ENCODE results near the gene SAT1.

Gene SAT1

DNA sequence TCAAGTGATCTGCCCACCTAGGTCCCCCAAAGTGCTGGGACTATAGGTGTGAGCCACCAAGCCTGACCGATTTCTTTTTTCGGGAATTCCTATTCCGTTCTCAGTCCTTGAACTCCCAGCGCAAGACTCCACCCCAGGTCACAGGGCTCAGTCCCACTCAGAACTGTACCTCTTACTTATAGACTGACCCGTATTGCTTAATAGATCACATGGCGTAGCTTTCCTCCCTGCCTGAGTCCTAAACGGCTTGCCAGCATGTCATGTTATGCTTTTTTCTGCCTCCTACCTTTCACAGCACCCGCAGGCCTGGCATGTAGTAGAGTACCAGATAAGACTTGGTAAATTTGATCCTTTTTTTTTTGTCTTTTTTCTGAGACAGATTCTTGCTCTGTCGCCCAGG, 22.4 kb downstream of the SAT1 start:
- TF ChIP-seq GATA1 (IDR thresholded peaks at IDR 0.05; ENCODE audit: low read depth, low read length) = no peak
- no peak for DNase-seq

DNA sequence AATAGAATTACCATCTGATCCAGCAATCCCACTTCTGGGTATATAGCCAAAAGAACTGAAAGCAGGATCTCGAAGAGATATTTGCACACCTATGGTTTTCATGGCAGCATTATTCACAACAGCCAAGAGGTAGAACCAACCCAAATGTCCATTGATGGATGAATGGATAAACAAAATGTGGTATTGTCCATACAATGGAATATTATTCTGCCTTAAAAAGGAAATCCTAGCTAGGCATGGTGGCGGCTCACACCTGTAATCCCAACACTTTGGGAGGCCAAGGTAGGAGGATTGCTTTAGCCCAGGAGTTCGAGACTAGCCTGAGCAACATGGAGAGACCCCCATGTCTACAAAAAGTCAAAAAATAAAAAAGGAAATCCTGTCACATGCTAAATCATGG, 27.3 kb downstream of the SAT1 start:
- DNase-seq = no peak
- no peak for TF ChIP-seq POLR2A (IDR thresholded peaks at IDR 0.05; ENCODE audit: low read length)
- no peak for TF ChIP-seq GATA1 (IDR thresholded peaks at IDR 0.05; ENCODE audit: low read depth, low read length)

DNA sequence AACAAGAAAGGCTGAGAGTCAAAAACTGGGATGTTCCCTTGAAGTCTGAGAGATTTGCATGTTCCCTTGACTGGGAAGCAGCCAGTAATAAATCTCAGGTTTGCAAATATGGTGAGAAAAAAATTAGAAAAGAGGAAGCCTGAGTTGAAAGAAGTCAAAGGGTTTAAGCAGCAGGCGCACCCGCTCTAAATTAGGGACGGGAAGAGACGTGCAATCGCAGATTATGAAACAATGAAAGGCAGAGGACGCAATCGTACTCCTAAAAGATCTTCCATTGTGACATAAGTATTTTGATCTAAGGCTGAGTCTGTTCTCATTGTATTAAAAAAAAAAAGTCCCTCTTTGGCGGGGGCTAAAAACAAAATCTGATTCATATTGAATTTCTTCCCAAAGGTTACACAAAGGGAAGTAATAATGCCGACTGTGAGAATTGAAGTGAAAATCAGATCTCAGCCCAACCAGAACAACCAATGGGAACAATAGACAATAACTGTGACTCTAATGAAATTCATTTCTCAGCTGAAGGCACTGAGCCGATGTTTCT, 28.2 kb downstream of the SAT1 start:
- no peak for DNase-seq
- TF ChIP-seq POLR2A (IDR thresholded peaks at IDR 0.05; ENCODE audit: low read length) = no peak

DNA sequence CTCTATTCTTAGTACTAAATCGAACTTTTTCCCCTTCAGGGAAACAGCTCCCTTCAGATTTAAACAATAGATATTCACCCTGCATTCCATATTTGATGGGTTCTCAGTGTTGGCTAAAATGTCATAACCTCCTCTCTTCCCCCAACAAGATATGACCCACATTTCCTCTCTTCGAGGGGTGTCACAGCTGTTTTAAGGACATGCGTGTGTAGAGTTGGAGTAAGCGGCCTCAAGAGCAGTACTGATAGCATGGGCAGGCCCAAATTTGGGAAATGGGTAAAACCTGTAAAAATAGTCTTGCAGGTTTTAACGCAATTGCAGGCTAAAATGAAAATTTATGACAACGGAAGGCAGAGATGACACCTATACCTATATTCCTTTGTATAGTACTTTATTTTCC, 28.7 kb downstream of the SAT1 start:
- DNase-seq = no peak
- no peak for TF ChIP-seq POLR2A (IDR thresholded peaks at IDR 0.05; ENCODE audit: low read length)
- TF ChIP-seq GATA1 (IDR thresholded peaks at IDR 0.05; ENCODE audit: low read depth, low read length) = no peak

DNA sequence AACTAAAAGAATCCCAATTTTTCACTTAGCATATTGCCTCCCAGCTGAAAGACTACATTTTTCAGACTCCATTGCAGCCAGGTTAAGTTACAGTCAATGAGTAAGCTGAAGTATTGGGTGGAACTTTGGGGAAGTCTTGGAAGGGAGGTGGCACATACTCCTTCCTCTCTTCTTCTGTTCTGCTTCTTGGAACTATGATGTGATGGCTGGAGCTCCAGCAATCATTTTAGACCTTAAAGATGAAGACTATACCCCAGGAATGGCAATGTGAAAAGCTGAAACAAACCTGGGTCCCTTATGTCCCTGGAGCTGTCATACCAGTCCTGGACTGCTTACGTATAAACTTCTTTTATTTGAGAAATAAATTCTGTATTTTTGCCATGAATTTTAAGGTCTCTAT, 30.8 kb downstream of the SAT1 start:
- DNase-seq = no peak
- no peak for TF ChIP-seq GATA1 (IDR thresholded peaks at IDR 0.05; ENCODE audit: low read depth, low read length)
- TF ChIP-seq POLR2A (IDR thresholded peaks at IDR 0.05; ENCODE audit: low read length) = no peak

DNA sequence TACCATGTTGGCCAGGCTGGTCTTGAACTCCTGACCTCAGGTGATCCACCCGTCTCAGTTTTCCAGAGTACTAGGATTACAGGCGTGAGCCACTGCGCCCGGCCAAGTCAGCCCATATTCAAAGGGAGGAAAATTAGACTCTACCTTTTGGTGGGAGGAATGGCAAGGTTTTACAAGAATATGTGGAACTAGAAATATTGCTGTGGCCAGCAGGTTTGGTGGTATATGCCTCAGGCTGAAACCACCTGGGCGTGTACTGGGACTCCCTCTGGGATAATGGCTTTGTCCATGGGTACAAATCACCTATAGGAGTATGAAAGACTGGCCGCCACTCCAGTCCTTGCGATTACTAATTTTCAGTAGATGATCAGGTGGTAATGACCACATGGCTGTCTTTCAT, 32.4 kb downstream of the SAT1 start:
- DNase-seq = no peak
- TF ChIP-seq POLR2A (IDR thresholded peaks at IDR 0.05; ENCODE audit: low read length) (no peak), GATA1 (IDR thresholded peaks at IDR 0.05; ENCODE audit: low read depth, low read length) (no peak)

DNA sequence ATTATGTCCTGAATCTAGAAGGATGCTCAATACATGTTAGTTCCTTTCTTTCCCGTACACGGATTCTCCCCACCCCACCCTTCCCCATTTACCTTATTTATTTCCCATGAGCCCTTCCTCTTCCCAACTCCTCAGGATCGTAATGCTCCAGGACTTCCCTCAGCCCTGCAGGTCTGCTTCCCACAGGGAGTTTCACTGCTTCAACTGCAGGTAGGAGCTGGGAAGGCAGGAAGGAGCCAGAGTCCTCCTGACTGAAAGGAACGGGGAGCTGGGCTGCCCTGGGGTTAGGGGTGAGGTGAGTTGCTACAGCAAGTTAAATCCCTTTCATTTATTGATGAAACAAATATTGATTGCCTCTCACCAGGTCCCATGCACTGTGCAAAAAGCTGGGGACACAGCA, 33.2 kb downstream of the SAT1 start:
- TF ChIP-seq POLR2A (IDR thresholded peaks at IDR 0.05; ENCODE audit: low read length) = no peak
- no peak for TF ChIP-seq GATA1 (IDR thresholded peaks at IDR 0.05; ENCODE audit: low read depth, low read length)
- no peak for DNase-seq

DNA sequence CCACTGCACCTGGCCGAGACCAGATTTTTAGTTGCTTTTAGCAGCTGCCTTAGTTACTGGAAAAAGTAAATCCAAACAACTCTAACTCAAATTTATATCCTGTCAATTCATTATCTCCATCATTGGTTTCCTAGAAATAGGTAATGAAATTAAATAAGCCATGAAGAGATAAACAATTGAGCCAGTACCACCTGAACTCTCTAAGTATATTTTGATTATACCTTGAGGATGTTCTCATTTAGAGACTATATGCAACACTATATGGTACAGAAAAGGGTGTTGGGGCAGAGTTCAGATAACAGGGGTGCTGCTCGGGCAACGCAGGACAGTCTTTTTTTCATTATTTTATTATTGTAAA, 35.0 kb downstream of the SAT1 start:
- TF ChIP-seq POLR2A (IDR thresholded peaks at IDR 0.05; ENCODE audit: low read length) (no peak), GATA1 (IDR thresholded peaks at IDR 0.05; ENCODE audit: low read depth, low read length) (no peak)
- no peak for DNase-seq

DNA sequence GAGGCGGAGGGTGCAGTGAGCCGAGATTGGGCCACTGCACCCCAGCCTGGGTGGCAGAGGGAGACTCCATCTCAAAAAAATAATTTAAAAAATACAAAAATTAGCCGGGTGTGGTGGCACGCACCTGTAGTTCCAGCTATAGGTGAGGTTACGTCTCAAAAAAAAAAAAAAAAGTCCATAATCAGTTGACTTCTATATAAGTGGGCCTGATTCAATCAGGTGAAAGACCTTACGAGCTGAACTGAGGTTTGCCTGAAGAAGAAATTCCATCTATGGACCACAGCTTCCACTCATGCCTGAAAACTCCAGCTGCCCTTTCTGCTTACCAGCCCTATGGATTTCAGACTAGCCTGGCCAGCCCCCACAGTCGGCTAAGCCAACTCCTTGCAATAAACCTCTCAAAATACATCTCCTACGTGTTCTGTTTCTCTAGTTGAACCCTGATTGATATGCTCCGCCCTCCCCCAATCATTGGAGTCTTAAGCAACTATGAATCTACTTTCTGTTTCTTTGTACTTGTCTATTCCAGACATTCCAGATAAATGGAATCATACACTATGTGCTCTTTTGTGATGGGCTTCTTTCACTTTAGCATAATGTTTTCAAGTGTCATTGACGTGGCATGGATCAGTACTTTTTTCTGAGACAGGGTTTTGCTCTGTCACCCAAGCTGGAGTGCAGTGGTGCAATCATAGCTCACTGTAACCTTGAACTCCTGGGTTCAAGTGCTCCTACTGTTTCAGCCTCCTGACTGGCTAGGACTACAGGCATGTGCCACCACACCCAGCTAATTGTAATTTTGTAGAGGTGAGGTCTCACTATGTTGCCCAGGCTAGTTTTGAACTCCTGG, 36.6 kb downstream of the SAT1 start:
- no peak for DNase-seq
- no peak for TF ChIP-seq GATA1 (IDR thresholded peaks at IDR 0.05; ENCODE audit: low read depth, low read length)
- no peak for TF ChIP-seq POLR2A (IDR thresholded peaks at IDR 0.05; ENCODE audit: low read length)

DNA sequence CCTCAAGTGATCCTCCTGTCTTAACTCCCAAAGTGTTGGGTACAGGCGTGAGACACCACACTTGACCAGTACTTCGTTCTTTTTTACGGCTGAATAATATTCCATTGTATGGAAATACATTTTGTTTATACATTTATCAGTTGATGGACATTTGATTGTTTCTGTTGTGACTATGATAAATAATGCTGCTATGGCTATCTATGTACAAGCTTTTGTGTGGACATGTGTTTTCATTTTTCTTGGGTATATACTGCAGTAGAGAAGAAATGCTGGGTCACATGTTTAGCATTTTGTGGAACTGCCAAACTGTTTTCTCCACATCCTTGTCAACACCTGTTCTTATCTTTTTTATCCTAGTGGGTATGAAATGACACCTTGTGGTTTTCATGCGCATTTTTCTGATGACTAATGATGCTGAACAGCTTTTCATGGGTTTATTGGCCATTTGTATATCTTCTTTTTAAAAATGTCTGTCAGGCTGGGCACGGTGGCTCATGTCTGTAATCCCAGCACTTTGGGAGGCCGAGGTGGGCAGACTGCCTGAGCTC, 37.3 kb downstream of the SAT1 start:
- DNase-seq = no peak

DNA sequence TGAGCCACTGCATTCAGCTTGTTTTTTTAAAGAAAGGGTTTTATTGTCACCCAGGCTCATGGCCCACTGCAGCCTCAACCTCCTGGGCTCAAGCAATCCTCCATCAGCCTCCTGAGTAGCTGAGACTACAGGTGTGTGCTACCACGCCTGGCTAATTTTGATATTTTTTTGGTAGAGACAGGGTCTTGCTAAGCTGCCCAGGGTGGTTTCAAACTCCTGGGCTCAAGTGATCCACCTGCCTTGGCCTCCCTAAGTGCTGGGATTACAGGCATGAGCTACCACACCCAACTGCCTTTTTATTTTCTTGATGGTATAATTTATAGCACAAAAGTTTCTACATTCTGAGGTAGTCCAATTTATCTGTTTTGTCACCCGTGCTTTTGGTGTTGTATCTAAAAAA, 38.9 kb downstream of the SAT1 start:
- DNase-seq = no peak
- TF ChIP-seq POLR2A (IDR thresholded peaks at IDR 0.05; ENCODE audit: low read length) (no peak), GATA1 (IDR thresholded peaks at IDR 0.05; ENCODE audit: low read depth, low read length) (no peak)

More for the DNA sequence above, 37.3 kb downstream of the SAT1 start:
- no peak for TF ChIP-seq POLR2A (IDR thresholded peaks at IDR 0.05; ENCODE audit: low read length)
- no peak for TF ChIP-seq GATA1 (IDR thresholded peaks at IDR 0.05; ENCODE audit: low read depth, low read length)

DNA sequence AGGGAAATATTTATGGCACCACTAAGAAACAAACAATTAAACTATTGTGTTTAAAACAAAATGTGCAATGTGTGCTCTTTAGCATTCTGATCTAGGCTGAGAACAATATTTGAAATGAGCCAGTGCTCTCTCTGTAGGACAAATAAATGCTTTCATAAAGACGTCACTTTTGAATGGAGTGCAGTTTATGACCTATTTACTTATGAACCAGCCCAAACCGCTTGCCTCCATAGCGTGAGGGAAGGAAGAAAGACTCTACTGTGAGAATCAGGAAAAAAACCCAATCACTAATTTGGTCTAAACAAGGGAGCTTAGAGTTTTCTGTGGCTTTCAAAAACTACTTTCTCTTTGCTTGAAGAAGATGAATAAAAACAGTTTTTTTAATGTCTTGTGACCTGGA, 39.4 kb downstream of the SAT1 start:
- TF ChIP-seq GATA1 (IDR thresholded peaks at IDR 0.05; ENCODE audit: low read depth, low read length) = no peak
- no peak for TF ChIP-seq POLR2A (IDR thresholded peaks at IDR 0.05; ENCODE audit: low read length)
- no peak for DNase-seq

DNA sequence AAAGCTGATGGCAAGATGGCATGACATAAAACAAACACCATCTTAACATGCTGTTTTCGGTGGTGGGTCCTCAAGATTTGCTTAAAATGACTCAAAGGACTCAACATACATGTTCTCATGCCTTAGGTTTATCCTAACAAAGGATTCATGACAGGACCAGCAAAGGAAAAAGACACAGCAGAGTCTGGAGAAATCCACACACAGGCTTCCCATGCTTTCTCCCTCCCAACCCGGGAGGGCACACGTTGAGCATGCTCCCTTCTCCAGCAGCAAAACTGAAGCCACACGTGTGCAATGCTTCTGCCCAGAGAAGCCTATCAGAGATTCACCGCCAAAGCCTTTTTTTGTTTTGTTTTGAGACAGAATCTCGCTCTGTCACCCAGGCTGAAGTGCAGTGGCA, 39.9 kb downstream of the SAT1 start:
- no peak for DNase-seq
- TF ChIP-seq POLR2A (IDR thresholded peaks at IDR 0.05; ENCODE audit: low read length) = no peak
- no peak for TF ChIP-seq GATA1 (IDR thresholded peaks at IDR 0.05; ENCODE audit: low read depth, low read length)

DNA sequence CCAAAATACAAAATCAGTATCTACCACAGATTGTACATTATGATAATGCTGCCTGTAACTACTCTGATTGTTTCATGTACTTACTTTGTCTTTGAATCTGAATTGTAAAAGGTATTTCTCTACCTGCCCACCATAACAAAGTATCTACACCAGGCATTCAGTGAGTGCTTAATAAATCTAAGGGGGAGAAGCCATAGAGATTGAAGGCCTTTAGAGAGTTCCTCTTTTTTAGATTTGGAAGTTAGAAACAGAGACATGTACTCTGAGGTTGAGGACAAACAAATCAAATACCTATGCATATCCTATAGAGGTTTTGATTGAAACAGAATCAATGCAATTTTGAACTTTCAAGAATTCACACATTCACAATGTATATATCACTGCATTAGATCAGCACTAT, 42.7 kb downstream of the SAT1 start:
- DNase-seq = no peak
- TF ChIP-seq POLR2A (IDR thresholded peaks at IDR 0.05; ENCODE audit: low read length) (no peak), GATA1 (IDR thresholded peaks at IDR 0.05; ENCODE audit: low read depth, low read length) (no peak)

DNA sequence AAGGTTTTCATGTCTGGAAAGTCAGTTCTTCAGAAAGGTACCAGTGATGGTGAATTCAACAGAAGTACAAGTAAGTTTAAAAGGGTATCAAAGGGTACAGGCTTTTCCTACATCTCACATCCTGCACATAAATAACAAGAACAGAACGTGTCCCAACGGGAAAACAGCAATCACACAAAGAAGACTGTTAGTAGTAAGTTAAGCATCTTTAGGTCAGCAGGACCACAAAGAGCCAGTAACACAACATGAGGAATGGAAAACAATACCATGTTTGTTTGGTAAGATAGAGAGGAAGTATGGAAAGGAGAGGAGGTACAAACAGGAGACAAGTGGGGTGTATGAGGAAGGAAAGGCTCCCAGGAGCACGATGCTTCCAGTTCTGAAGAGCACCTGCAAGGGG, 43.2 kb downstream of the SAT1 start:
- DNase-seq = no peak
- TF ChIP-seq POLR2A (IDR thresholded peaks at IDR 0.05; ENCODE audit: low read length) = no peak
- no peak for TF ChIP-seq GATA1 (IDR thresholded peaks at IDR 0.05; ENCODE audit: low read depth, low read length)
